GM10266 (cell line): ENCODE results near the gene PTPRQ.

Source experiments
- DNase-seq: peaks from one replicate; pipeline ENCODE4 v3.0.0; 2012; ENCODE audit errors: extremely low spot score
- CTCF ChIP-seq: IDR thresholded peaks from 2 replicates; pipeline ENCODE4 v1.5.1; 2012; ENCODE audit warnings: mild to moderate bottlenecking, low read depth; ENCODE audit not compliant: control insufficient read depth, insufficient read depth; ENCODE audit errors: missing control alignments

Gene PTPRQ

GRCh38 chr12:80681287-80681686 is 237.3 kb downstream of the PTPRQ start:
- TF ChIP-seq CTCF: no peak

GRCh38 chr12:80681786-80682185 is 237.8 kb downstream of the PTPRQ start:
- no peak for TF ChIP-seq CTCF
- DNase-seq: no peak

More at GRCh38 chr12:80681287-80681686, 237.3 kb downstream of the PTPRQ start:
- DNase-seq: no peak

- DNase-seq: no peak
- no peak for TF ChIP-seq CTCF
These were observed 240.1 kb downstream of the PTPRQ start for GRCh38 chr12:80684077-80684495.

GRCh38 chr12:80690090-80690489 is 246.1 kb downstream of the PTPRQ start:
- DNase-seq: no peak
- TF ChIP-seq CTCF: no peak

GRCh38 chr12:80690513-80690912 is 246.5 kb downstream of the PTPRQ start:
- no peak for DNase-seq
- no peak for TF ChIP-seq CTCF

GRCh38 chr12:80692114-80692513 is 248.1 kb downstream of the PTPRQ start:
- no peak for TF ChIP-seq CTCF
- DNase-seq: no peak

- DNase-seq: no peak
- no peak for TF ChIP-seq CTCF
These were observed 253.3 kb downstream of the PTPRQ start for GRCh38 chr12:80697270-80697887.
